ENCODE data around the gene PDE9A.

PDE9A gene

DNA sequence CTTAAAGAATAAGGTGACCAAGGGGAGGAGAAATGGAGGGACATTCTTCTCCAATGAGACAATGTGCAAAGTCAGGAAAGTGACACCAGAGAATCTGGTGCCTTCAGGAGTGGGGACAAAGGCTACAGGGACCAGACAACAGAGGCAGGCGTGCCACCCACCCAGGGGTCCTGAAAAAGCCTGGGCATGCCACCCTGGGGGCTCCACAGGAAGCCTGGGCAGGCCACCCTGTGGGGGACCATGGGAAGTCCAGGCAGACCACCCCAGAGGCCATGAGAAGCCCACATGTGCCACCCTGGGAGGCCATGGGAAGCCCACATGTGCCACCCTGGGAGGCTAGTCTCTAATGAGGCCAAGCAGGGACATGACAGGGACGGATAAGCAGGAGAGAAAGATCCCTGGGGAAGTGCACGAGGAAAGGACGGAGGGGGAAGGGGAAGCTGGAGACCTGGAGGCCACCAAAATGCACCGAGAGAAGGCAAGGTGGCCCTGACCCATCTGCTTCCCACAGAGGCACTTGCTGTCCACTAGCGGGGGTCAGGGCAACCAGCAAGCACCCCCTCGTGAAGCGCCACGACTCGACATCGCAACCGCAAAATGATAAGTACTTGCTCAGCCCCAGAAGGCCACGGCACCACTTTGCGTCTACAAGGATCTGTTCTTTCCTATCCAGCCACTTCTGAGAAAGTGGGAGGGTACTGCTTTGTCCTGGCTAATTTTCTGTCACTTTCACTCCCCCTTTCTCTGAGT, 7.2 kb upstream of the PDE9A start:
- no peak for TF ChIP-seq ZNF384 (IDR thresholded peaks at IDR 0.05)
- no peak for TF ChIP-seq L3MBTL2 (conservative IDR thresholded peaks at IDR 0.05)
- no peak for TF ChIP-seq CTBP1 (IDR thresholded peaks at IDR 0.05; ENCODE audit: borderline replicate concordance)
- TF ChIP-seq SUZ12 (IDR thresholded peaks at IDR 0.05), result no peak
- TF ChIP-seq, protein P1, sequence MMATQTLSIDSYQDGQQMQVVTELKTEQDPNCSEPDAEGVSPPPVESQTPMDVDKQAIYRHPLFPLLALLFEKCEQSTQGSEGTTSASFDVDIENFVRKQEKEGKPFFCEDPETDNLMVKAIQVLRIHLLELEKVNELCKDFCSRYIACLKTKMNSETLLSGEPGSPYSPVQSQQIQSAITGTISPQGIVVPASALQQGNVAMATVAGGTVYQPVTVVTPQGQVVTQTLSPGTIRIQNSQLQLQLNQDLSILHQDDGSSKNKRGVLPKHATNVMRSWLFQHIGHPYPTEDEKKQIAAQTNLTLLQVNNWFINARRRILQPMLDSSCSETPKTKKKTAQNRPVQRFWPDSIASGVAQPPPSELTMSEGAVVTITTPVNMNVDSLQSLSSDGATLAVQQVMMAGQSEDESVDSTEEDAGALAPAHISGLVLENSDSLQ (IDR thresholded peaks at IDR 0.05), result no peak
- no peak for TF ChIP-seq TARDBP (IDR thresholded peaks at IDR 0.05)
- TF ChIP-seq FOXK2 (IDR thresholded peaks at IDR 0.05), result no peak
- no peak for TF ChIP-seq LEF1 (IDR thresholded peaks at IDR 0.05; ENCODE audit: borderline replicate concordance)
- TF ChIP-seq NFRKB (IDR thresholded peaks at IDR 0.05), result no peak
- TF ChIP-seq SP1 (IDR thresholded peaks at IDR 0.05), result no peak
- no peak for TF ChIP-seq BHLHE40 (IDR thresholded peaks at IDR 0.05; ENCODE audit: borderline replicate concordance)
- TF ChIP-seq ARNT (IDR thresholded peaks at IDR 0.05), result no peak
- CTCF ChIA-PET, result interaction anchor here (0.9 to 1.6 kb wide), 2 partner anchors 8 to 53 kb away, joined by 3 read pairs; no protein-coding TSS in a partner anchor

DNA sequence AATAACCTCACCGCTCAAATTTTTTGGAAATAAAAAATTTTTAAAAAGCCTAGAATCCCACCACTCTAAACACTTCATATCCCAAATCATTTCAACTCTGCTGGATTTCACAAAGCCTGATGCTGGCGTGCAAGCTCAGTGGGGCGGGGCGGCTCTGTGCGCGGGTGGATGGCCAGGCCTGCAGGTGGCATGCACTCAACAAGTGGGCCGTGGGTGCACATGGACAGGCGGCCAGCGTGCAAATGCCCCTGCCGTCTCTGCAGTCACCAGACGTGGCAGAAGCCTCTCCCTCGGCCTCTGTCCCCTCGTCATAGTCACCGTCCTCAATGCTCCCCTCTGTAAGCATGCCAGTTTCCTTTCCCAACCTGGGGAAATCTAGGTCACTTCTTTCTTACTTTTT, 6.6 kb upstream of the PDE9A start:
- ChIA-PET CTCF (interaction anchor here (1.6 kb wide), 1 partner anchor 54 kb away, joined by 3 read pairs; no protein-coding TSS in a partner anchor), POLR2A (no interaction called here)
- TF ChIP-seq NFRKB (IDR thresholded peaks at IDR 0.05), result no peak
- no peak for TF ChIP-seq FOXK2 (IDR thresholded peaks at IDR 0.05)
- TF ChIP-seq ARNT (IDR thresholded peaks at IDR 0.05), result no peak
- no peak for TF ChIP-seq FOXM1 (IDR thresholded peaks at IDR 0.05; ENCODE audit: borderline replicate concordance)
- TF ChIP-seq TARDBP (IDR thresholded peaks at IDR 0.05), result no peak

More for the DNA sequence above, 7.2 kb upstream of the PDE9A start:
- POLR2A ChIA-PET, result no interaction called here
- no peak for DNase-seq (ENCODE audit: extremely low spot score)

DNA sequence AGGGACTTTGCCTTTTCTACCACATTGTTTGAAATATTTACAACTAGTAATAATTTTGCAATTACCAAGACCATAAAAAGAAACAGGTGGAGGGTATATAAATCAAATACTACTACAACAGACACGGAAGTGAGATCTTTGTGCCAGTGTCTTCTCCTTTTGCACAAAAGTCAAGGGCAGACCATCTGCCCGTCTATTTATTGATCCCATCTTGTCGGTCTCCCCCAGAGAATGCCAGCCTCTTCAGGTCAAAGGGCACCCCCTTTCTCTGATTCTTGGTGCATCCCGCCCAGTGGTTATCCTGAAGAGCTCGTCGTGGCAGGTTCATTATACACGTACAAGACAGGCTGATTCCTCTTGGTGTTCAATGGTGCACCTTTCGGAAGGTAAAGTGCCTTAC, 4.8 kb upstream of the PDE9A start:
- no peak for DNase-seq (ENCODE audit: extremely low spot score)
- POLR2A ChIA-PET, result no interaction called here
- no peak for TF ChIP-seq NFRKB (IDR thresholded peaks at IDR 0.05)
- no peak for TF ChIP-seq L3MBTL2 (conservative IDR thresholded peaks at IDR 0.05)
- no peak for TF ChIP-seq BHLHE40 (IDR thresholded peaks at IDR 0.05; ENCODE audit: borderline replicate concordance)
- TF ChIP-seq HDGF (IDR thresholded peaks at IDR 0.05; ENCODE audit: borderline replicate concordance), result no peak
- TF ChIP-seq ARNT (IDR thresholded peaks at IDR 0.05), result no peak
- TF ChIP-seq SP1 (IDR thresholded peaks at IDR 0.05), result no peak
- no peak for TF ChIP-seq ZNF384 (IDR thresholded peaks at IDR 0.05)
- TF ChIP-seq, protein P1 (IDR thresholded peaks at IDR 0.05), result no peak
- TF ChIP-seq LEF1 (IDR thresholded peaks at IDR 0.05; ENCODE audit: borderline replicate concordance), result no peak
- no peak for TF ChIP-seq FOXA1 (IDR thresholded peaks at IDR 0.05)
- no peak for TF ChIP-seq FOXM1 (IDR thresholded peaks at IDR 0.05; ENCODE audit: borderline replicate concordance)
- TF ChIP-seq SUZ12 (IDR thresholded peaks at IDR 0.05), result no peak
- no peak for TF ChIP-seq FOXK2 (IDR thresholded peaks at IDR 0.05)
- TF ChIP-seq ELF4 (IDR thresholded peaks at IDR 0.05), result no peak
- no peak for TF ChIP-seq TARDBP (IDR thresholded peaks at IDR 0.05)
- TF ChIP-seq CTBP1 (IDR thresholded peaks at IDR 0.05; ENCODE audit: borderline replicate concordance), result no peak
- CTCF ChIA-PET, result no interaction called here

More for the DNA sequence above, 6.6 kb upstream of the PDE9A start:
- no peak for DNase-seq (ENCODE audit: extremely low spot score)

DNA sequence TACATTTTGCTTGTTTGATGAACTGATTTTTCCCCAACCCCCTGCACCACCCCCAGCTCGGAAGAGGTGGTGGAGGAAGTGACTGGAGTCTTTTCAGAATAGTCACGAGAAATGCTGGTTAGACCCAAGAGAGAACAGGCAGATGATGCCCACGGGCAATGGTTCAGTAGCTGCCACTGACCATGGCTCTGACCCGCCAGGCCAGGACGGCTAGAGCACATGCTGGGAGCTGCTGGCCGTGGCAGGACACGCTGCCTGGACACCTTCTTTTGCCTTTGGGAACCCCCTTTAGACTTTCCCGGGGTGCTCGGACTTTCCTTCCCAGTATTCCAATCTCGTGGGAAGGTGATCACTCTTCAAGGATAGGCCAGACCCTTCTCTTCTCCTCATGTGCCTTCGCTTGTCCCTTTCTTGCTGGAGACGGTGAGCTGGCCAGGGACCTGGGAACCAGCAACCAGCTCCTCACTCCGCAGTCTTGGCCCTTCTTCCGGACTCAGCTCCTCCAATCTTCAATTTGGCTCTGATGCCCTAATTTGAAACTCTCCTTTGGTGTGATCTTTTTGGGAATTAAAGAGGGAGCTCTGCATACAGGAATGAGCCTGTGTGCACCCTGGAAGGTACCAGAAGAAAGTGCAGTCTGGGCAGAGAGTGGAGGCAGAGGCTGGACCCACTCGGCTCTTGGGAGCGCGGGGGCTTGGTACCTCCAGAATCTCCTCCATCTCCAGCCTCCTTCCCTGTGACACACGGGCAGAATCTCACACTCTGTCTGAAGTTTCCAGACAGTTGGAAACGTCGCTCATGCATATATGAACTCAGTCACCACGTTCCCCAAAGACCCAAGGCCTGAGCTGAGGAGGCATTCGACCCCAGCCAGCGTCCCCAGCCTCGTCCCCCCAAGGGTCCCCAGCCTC, 4.0 kb upstream of the PDE9A start:
- ChIA-PET CTCF (no interaction called here), POLR2A (no interaction called here)
- no peak for DNase-seq (ENCODE audit: extremely low spot score)
- TF ChIP-seq, protein P1 (IDR thresholded peaks at IDR 0.05), result no peak
- TF ChIP-seq FOXA1 (IDR thresholded peaks at IDR 0.05) (no peak), TARDBP (IDR thresholded peaks at IDR 0.05) (no peak), ARNT (IDR thresholded peaks at IDR 0.05) (no peak), L3MBTL2 (conservative IDR thresholded peaks at IDR 0.05) (no peak), HDGF (IDR thresholded peaks at IDR 0.05; ENCODE audit: borderline replicate concordance) (no peak), FOXM1 (IDR thresholded peaks at IDR 0.05; ENCODE audit: borderline replicate concordance) (no peak), CTBP1 (IDR thresholded peaks at IDR 0.05; ENCODE audit: borderline replicate concordance) (no peak)

DNA sequence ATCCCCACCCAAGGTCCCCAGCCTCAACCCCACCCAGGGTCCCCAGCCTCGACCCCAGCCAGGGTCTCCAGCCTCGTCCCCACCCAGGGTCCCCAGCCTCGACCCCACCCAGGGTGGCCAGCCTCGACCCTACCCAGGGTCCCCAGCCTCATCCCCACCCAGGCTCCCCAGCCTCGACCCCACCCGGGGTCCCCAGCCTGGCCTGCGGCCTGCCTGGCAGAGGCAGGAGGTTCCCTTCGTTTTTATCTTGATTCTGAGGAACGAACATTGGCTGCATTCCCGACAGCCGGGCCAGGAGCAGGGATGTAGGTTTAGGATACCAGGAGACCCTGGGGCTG, 3.4 kb upstream of the PDE9A start:
- ChIA-PET CTCF (no interaction called here), POLR2A (no interaction called here)
- no peak for DNase-seq (ENCODE audit: extremely low spot score)
- TF ChIP-seq FOXA1 (IDR thresholded peaks at IDR 0.05) (no peak), ELF4 (IDR thresholded peaks at IDR 0.05) (no peak), NFRKB (IDR thresholded peaks at IDR 0.05) (no peak), BHLHE40 (IDR thresholded peaks at IDR 0.05; ENCODE audit: borderline replicate concordance) (no peak), SUZ12 (IDR thresholded peaks at IDR 0.05) (no peak), CTBP1 (IDR thresholded peaks at IDR 0.05; ENCODE audit: borderline replicate concordance) (no peak)
